PC-9 (cell line): ENCODE data around the gene CDH10.

ENCODE experiments used
- CTCF ChIP-seq: fragments of 200-600 bp; sonication (generic); conservative IDR thresholded peaks from 2 replicates; pipeline ENCODE4 v1.6.1; 2017; ENCODE audit warnings: mixed run types, antibody characterized with exemption, mild to moderate bottlenecking, moderate library complexity
- EZH2 ChIP-seq: fragments of 200-600 bp; sonication (generic); IDR thresholded peaks from 2 replicates; pipeline ENCODE4 v1.8.0; 2017; ENCODE audit warnings: antibody characterized with exemption, low read depth

- TF ChIP-seq EZH2 (no peak), CTCF (no peak)
Measured at GRCh38 chr5:24530906-24531305, 113.9 kb downstream of the CDH10 start.
